ENCODE results near the gene PKD1L1.

GRCh38 chr7:47953822-47954221, 5.6 kb upstream of the PKD1L1 start:
- no peak for TF ChIP-seq CTCF (optimal IDR thresholded peaks at IDR 0.05 in 1 of 3, IDR thresholded peaks at IDR 0.05 in 1 of 3, conservative IDR thresholded peaks at IDR 0.05 in 1 of 3; ENCODE audit: extremely low read depth in 1 of 3, insufficient read depth in 2 of 3, low read length in 3 of 3)
- TF ChIP-seq EZH2 (IDR thresholded peaks at IDR 0.05; ENCODE audit: low read length): no peak
